H9 (cell line): ENCODE measurements around the gene KAT6B. TPM values are rescaled to one million over a fixed set of nuclear protein-coding genes. Genes with fewer than 3 reads are reported as not detected.
A peak's percentile ranks its signal among the peaks of the same experiment; 100 is the strongest.

Experiments used
- DNase-seq: peaks from one replicate; pipeline ENCODE4 v3.0.0-alpha.2; 2017
- H2AFZ ChIP-seq: one replicate; pipeline ENCODE4 v1.6.1; 2013; ENCODE audit warnings: mild to moderate bottlenecking, low read length, control low read depth, moderate library complexity
- H2AK5ac ChIP-seq: 2 replicates; pipeline ENCODE4 v1.6.1; 2013; ENCODE audit warnings: low read length, control low read depth, mixed read lengths; ENCODE audit not compliant: insufficient read length
- H2BK120ac ChIP-seq: one replicate; pipeline ENCODE4 v1.6.1; 2013; ENCODE audit warnings: low read depth, mild to moderate bottlenecking, low read length, control low read depth, inconsistent platforms; ENCODE audit not compliant: poor library complexity, severe bottlenecking
- H2BK12ac ChIP-seq: 2 replicates; pipeline ENCODE4 v1.6.1; 2013; ENCODE audit warnings: low read length, control low read depth, mixed read lengths, low read depth; ENCODE audit not compliant: insufficient read length
- H2BK15ac ChIP-seq: 2 replicates; pipeline ENCODE4 v1.6.1; 2013; ENCODE audit warnings: low read depth, low read length, control low read depth
- H2BK20ac ChIP-seq: one replicate; pipeline ENCODE4 v1.6.1; 2013; ENCODE audit warnings: low read depth, mild to moderate bottlenecking, low read length, control low read depth, inconsistent platforms; ENCODE audit not compliant: poor library complexity, severe bottlenecking
- H2BK5ac ChIP-seq: 2 replicates; pipeline ENCODE4 v1.6.1; 2013; ENCODE audit warnings: low read length, control low read depth, mixed read lengths; ENCODE audit not compliant: insufficient read length
- H3K14ac ChIP-seq: 2 replicates; pipeline ENCODE4 v1.6.1; 2013; ENCODE audit warnings: low read length, control low read depth; ENCODE audit not compliant: insufficient read depth
- H3K18ac ChIP-seq: 2 replicates; pipeline ENCODE4 v1.6.1; 2013; ENCODE audit warnings: low read depth, mild to moderate bottlenecking, mixed read lengths, low read length, control low read depth; ENCODE audit not compliant: insufficient read length
- H3K23ac ChIP-seq: 2 replicates; pipeline ENCODE4 v1.6.1; 2013; ENCODE audit warnings: low read length, control low read depth, mixed read lengths, low read depth; ENCODE audit not compliant: insufficient read length
- H3K23me2 ChIP-seq: 2 replicates; pipeline ENCODE4 v1.6.1; 2013; ENCODE audit warnings: low read depth, mild to moderate bottlenecking, mixed read lengths, low read length, control low read depth; ENCODE audit not compliant: insufficient read length, poor library complexity, severe bottlenecking
- H3K27ac ChIP-seq: 2 replicates; pipeline ENCODE4 v1.5.1; 2013; ENCODE audit warnings: low read length, control low read depth, mixed read lengths, low read depth; ENCODE audit not compliant: insufficient read length
- H3K27me3 ChIP-seq: 2 replicates; pipeline ENCODE4 v1.6.1; 2013; ENCODE audit warnings: low read length, control low read depth, inconsistent platforms; ENCODE audit not compliant: insufficient read depth
- H3K4ac ChIP-seq: 2 replicates; pipeline ENCODE4 v1.6.1; 2013; ENCODE audit warnings: low read depth, mild to moderate bottlenecking, control low read depth, inconsistent platforms, low read length, moderate library complexity
- H3K4me1 ChIP-seq: 2 replicates; pipeline ENCODE4 v1.6.1; 2013; ENCODE audit warnings: low read length, control low read depth, inconsistent platforms; ENCODE audit not compliant: insufficient read depth
- H3K4me2 ChIP-seq: 2 replicates; pipeline ENCODE4 v1.6.1; 2013; ENCODE audit warnings: low read length, control low read depth, mixed read lengths; ENCODE audit not compliant: insufficient read length, insufficient read depth
- H3K56ac ChIP-seq: 2 replicates; pipeline ENCODE4 v1.6.1; 2013; ENCODE audit warnings: low read depth, mild to moderate bottlenecking, mixed read lengths, low read length, control low read depth; ENCODE audit not compliant: insufficient read length
- H3K79me1 ChIP-seq: 2 replicates; pipeline ENCODE4 v1.6.1; 2013; ENCODE audit warnings: low read depth, mild to moderate bottlenecking, moderate library complexity, low read length, control low read depth, inconsistent platforms; ENCODE audit not compliant: insufficient read depth, poor library complexity, severe bottlenecking
- H3K79me2 ChIP-seq: 2 replicates; pipeline ENCODE4 v1.6.1; 2013; ENCODE audit warnings: low read length, control low read depth, inconsistent platforms; ENCODE audit not compliant: insufficient read depth
- H3K9ac ChIP-seq: 2 replicates; pipeline ENCODE4 v1.6.1; 2013; ENCODE audit warnings: low read length, control low read depth, mixed read lengths; ENCODE audit not compliant: insufficient read length; ENCODE audit errors: extremely low read depth
- H3K9me3 ChIP-seq: one replicate; pipeline ENCODE4 v1.6.1; 2013; ENCODE audit warnings: low read depth, low read length, inconsistent platforms; ENCODE audit not compliant: control insufficient read depth
- H3T11ph ChIP-seq: one replicate; pipeline ENCODE4 v1.6.1; 2013; ENCODE audit warnings: mild to moderate bottlenecking, low read length, control low read depth, inconsistent platforms
- H4K20me1 ChIP-seq: one replicate; pipeline ENCODE4 v1.6.1; 2013; ENCODE audit not compliant: control insufficient read depth, insufficient read length, insufficient read depth
- H4K5ac ChIP-seq: 2 replicates; pipeline ENCODE4 v1.6.1; 2013; ENCODE audit warnings: low read depth, mild to moderate bottlenecking, mixed read lengths, low read length, control low read depth; ENCODE audit not compliant: insufficient read length
- H4K8ac ChIP-seq: replicated peaks from 2 replicates; pipeline ENCODE4 v1.6.1; 2013; ENCODE audit warnings: low read length, control low read depth, mixed read lengths, low read depth; ENCODE audit not compliant: insufficient read length
- H4K91ac ChIP-seq: 2 replicates; pipeline ENCODE4 v1.6.1; 2013; ENCODE audit warnings: low read depth, mild to moderate bottlenecking, moderate library complexity, mixed read lengths, low read length, control low read depth; ENCODE audit not compliant: insufficient read length
- H3K27ac Mint-ChIP-seq, 3 experiments: 2 replicates in 2 of 3; 3 replicates in 1 of 3; pipeline ENCODE4 v1.8.0; 2020 to 2021; ENCODE audit warnings: mixed read lengths in 3 of 3, mild to moderate bottlenecking in 1 of 3, moderate library complexity in 1 of 3
- H3K27me3 Mint-ChIP-seq: 2 replicates; pipeline ENCODE4 v1.8.0; 2021; ENCODE audit warnings: low read depth, mild to moderate bottlenecking, moderate library complexity, mixed read lengths
- H3K36me3 Mint-ChIP-seq, 3 experiments: 2 replicates in 2 of 3; 3 replicates in 1 of 3; pipeline ENCODE4 v1.8.0; 2020 to 2021; ENCODE audit warnings: low read depth in 3 of 3, mixed read lengths in 3 of 3; ENCODE audit not compliant: insufficient read depth in 1 of 3
- H3K4me1 Mint-ChIP-seq, 2 experiments: 2 replicates each; pipeline ENCODE4 v1.8.0; 2020; ENCODE audit warnings: mixed read lengths in 2 of 2
- H3K4me3 Mint-ChIP-seq, 2 experiments: 2 replicates in 1 of 2; 3 replicates in 1 of 2; pipeline ENCODE4 v1.8.0; 2020 to 2021; ENCODE audit warnings: mild to moderate bottlenecking in 2 of 2, mixed read lengths in 2 of 2, moderate library complexity in 1 of 2
- H3K9me3 Mint-ChIP-seq, 2 experiments: 2 replicates in 1 of 2; 3 replicates in 1 of 2; pipeline ENCODE4 v1.8.0; 2020; ENCODE audit warnings: mild to moderate bottlenecking in 2 of 2, mixed read lengths in 2 of 2, moderate library complexity in 1 of 2
- WGBS: extraction: QIAGEN DNeasy Blood & Tissue Kit; methylation state at CpG from one replicate; pipeline ENCODE4 v1.1.7; 2013; ENCODE audit warnings: missing lambda C conversion rate, low lambda C conversion rate, mixed read lengths; ENCODE audit not compliant: insufficient read length; ENCODE audit errors: extremely low coverage; 5-methylcytosine and 5-hydroxymethylcytosine counted together
- total RNA-seq: library from RNA; stranded (reverse); gene quantifications from 2 replicates; pipeline ENCODE4 v1.2.1, GENCODE V29; 2021
- TF ChIP-seq, protein P1 (sequence below): fragments of 200-600 bp; sonication (generic); conservative IDR thresholded peaks from 3 replicates; pipeline ENCODE4 v1.8.0; 2021; ENCODE audit warnings: antibody characterized with exemption, mild to moderate bottlenecking

The KAT6B gene
- total RNA-seq, 1 experiment from 2014 or later, result 34.2 TPM

DNA sequence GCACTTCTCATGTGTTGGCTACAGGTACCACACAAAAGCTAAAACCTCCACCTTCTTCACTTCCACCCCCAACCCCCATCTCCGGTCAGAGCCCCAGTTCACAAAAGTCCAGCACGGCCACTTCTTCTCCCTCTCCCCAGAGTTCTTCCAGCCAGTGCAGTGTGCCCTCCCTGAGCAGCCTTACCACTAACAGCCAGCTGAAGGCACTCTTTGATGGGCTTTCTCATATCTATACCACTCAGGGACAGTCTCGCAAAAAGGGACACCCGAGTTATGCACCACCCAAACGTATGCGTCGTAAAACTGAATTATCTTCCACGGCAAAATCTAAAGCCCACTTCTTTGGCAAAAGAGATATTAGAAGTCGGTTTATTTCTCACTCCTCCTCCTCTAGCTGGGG, 149.4 kb downstream of the KAT6B start:
- Mint-ChIP-seq H3K9me3 (no peaks in the 10 kb centered on the region), H3K4me3 (no peak overlapping the region), H3K4me1 (no peaks in the 10 kb centered on the region), H3K36me3 (peaks cover 2 to 6% (median 6%) of the 10 kb centered on the region in 3 experiments; a peak in 5 of 7 replicates), H3K27me3 (no peaks in the 10 kb centered on the region), H3K27ac (0 out of 7 replicates have a peak overlapping the region, but pooled peaks of 1 of the 3 experiments have one; percentile 10)
- no CpG with 5 or more reads among the region's 9 CpGs for WGBS
- H3T11ph ChIP-seq, result no peak overlapping the region
- H3K23ac ChIP-seq, result no peak overlapping the region
- no peaks in the 10 kb centered on the region for H3K79me2 ChIP-seq
- no peaks in the 10 kb centered on the region for H4K20me1 ChIP-seq
- no peak overlapping the region for H3K56ac ChIP-seq
- H3K9ac ChIP-seq, result no peak overlapping the region
- no peak overlapping the region for H4K5ac ChIP-seq
- no peak overlapping the region for H2BK12ac ChIP-seq
- H3K18ac ChIP-seq, result no peak overlapping the region
- H2BK20ac ChIP-seq, result no peak overlapping the region
- no peaks in the 10 kb centered on the region for H3K4me1 ChIP-seq
- TF ChIP-seq, protein P1, sequence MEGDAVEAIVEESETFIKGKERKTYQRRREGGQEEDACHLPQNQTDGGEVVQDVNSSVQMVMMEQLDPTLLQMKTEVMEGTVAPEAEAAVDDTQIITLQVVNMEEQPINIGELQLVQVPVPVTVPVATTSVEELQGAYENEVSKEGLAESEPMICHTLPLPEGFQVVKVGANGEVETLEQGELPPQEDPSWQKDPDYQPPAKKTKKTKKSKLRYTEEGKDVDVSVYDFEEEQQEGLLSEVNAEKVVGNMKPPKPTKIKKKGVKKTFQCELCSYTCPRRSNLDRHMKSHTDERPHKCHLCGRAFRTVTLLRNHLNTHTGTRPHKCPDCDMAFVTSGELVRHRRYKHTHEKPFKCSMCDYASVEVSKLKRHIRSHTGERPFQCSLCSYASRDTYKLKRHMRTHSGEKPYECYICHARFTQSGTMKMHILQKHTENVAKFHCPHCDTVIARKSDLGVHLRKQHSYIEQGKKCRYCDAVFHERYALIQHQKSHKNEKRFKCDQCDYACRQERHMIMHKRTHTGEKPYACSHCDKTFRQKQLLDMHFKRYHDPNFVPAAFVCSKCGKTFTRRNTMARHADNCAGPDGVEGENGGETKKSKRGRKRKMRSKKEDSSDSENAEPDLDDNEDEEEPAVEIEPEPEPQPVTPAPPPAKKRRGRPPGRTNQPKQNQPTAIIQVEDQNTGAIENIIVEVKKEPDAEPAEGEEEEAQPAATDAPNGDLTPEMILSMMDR, result no peak
- no peaks in the 10 kb centered on the region for H3K23me2 ChIP-seq
- no peak overlapping the region for H2AFZ ChIP-seq
- DNase-seq, result no peak
- H2AK5ac ChIP-seq, result no peak overlapping the region
- H3K4me2 ChIP-seq, result no peak overlapping the region
- no peaks in the 10 kb centered on the region for H3K79me1 ChIP-seq
- H2BK5ac ChIP-seq, result no peak overlapping the region
- H3K9me3 ChIP-seq, result no peaks in the 10 kb centered on the region
- H3K14ac ChIP-seq, result no peak overlapping the region
- H3K27me3 ChIP-seq, result no peaks in the 10 kb centered on the region
- no peak overlapping the region for H3K27ac ChIP-seq
- H3K4ac ChIP-seq, result no peak overlapping the region
- no peak overlapping the region for H4K91ac ChIP-seq
- no peak overlapping the region for H2BK15ac ChIP-seq
- H4K8ac ChIP-seq, result no peak overlapping the region
- H2BK120ac ChIP-seq, result no peak overlapping the region
